WTC11 (cell line): ENCODE data around the gene HK2.

Source experiments
- EMX1 ChIP-seq: fragments of 250-450 bp; sonication (Bioruptor Pico); IDR thresholded peaks from 2 replicates; pipeline ENCODE4 v1.8.0; 2021; ENCODE audit warnings: mild to moderate bottlenecking
- GRHL2 ChIP-seq: fragments of 250-450 bp; sonication (Bioruptor Pico); IDR thresholded peaks from 2 replicates; pipeline ENCODE4 v1.8.0; 2022; ENCODE audit warnings: mild to moderate bottlenecking, moderate library complexity; ENCODE audit not compliant: insufficient replicate concordance, severe bottlenecking
- JUN ChIP-seq: sonication (generic); formaldehyde crosslinking; IDR thresholded peaks from 2 replicates; pipeline ENCODE4 v1.8.0; 2023; ENCODE audit warnings: mild to moderate bottlenecking, missing genetic modification reagents
- RELA ChIP-seq: sonication (generic); formaldehyde crosslinking; IDR thresholded peaks from 2 replicates; pipeline ENCODE4 v1.8.1; 2022; ENCODE audit warnings: missing genetic modification reagents, mild to moderate bottlenecking, borderline replicate concordance
- SP1 ChIP-seq: sonication (generic); formaldehyde crosslinking; conservative IDR thresholded peaks from 2 replicates; pipeline ENCODE4 v1.8.1; 2022; ENCODE audit warnings: missing genetic modification reagents
- TF ChIP-seq, protein P1 (sequence below): fragments of 200-600 bp; IDR thresholded peaks from 2 replicates; pipeline ENCODE4 v1.8.0; 2022; ENCODE audit warnings: antibody characterized with exemption
- TF ChIP-seq, protein P2 (sequence below): sonication (generic); formaldehyde crosslinking; IDR thresholded peaks from 2 replicates; pipeline ENCODE4 v1.8.1; 2022; ENCODE audit warnings: low read depth, mild to moderate bottlenecking, moderate library complexity, missing genetic modification reagents, borderline replicate concordance
- TF ChIP-seq, protein P3 (sequence below): sonication (generic); formaldehyde crosslinking; IDR thresholded peaks from 2 replicates; pipeline ENCODE4 v1.8.0; 2022; ENCODE audit warnings: mild to moderate bottlenecking, missing genetic modification reagents
- TF ChIP-seq, protein P4 (sequence below): sonication (generic); formaldehyde crosslinking; IDR thresholded peaks from 2 replicates; pipeline ENCODE4 v1.8.0; 2023; ENCODE audit warnings: missing genetic modification reagents

DNA sequence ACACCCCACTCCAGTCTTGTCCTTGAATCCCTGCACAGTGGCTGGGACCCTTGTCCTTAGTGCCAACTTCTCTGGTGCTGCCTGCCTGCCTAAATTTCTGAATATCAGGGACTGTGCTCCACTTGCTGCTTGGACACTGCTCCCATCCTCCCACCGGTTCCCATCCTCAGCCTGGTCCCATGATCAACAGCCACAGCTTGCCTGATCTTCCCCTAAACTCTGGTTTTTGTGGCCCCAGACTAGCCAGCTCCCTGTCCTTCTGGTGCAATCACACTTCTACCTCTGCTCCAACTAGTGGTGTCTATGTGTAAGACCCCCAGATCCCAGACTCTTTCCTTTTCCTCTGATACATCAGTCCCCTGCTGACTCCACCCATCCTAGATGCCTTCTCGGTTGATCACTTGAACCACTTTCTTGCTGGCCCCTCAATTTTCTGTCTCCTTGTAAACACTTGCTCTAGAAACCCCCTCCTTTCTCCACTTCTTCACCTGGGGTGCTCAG is 87.4 kb downstream of the HK2 start:
- TF ChIP-seq, protein P1, sequence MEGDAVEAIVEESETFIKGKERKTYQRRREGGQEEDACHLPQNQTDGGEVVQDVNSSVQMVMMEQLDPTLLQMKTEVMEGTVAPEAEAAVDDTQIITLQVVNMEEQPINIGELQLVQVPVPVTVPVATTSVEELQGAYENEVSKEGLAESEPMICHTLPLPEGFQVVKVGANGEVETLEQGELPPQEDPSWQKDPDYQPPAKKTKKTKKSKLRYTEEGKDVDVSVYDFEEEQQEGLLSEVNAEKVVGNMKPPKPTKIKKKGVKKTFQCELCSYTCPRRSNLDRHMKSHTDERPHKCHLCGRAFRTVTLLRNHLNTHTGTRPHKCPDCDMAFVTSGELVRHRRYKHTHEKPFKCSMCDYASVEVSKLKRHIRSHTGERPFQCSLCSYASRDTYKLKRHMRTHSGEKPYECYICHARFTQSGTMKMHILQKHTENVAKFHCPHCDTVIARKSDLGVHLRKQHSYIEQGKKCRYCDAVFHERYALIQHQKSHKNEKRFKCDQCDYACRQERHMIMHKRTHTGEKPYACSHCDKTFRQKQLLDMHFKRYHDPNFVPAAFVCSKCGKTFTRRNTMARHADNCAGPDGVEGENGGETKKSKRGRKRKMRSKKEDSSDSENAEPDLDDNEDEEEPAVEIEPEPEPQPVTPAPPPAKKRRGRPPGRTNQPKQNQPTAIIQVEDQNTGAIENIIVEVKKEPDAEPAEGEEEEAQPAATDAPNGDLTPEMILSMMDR = no peak
- TF ChIP-seq RELA (CRISPR knock-in tag) = no peak
- TF ChIP-seq EMX1 = no peak
- TF ChIP-seq, protein P2, sequence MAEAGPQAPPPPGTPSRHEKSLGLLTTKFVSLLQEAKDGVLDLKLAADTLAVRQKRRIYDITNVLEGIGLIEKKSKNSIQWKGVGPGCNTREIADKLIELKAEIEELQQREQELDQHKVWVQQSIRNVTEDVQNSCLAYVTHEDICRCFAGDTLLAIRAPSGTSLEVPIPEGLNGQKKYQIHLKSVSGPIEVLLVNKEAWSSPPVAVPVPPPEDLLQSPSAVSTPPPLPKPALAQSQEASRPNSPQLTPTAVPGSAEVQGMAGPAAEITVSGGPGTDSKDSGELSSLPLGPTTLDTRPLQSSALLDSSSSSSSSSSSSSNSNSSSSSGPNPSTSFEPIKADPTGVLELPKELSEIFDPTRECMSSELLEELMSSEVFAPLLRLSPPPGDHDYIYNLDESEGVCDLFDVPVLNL (CRISPR knock-in tag) = no peak
- no peak for TF ChIP-seq SP1
- TF ChIP-seq, protein P3, sequence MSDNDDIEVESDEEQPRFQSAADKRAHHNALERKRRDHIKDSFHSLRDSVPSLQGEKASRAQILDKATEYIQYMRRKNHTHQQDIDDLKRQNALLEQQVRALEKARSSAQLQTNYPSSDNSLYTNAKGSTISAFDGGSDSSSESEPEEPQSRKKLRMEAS = no peak
- no peak for TF ChIP-seq GRHL2 (CRISPR knock-in tag)
- TF ChIP-seq, protein P4, sequence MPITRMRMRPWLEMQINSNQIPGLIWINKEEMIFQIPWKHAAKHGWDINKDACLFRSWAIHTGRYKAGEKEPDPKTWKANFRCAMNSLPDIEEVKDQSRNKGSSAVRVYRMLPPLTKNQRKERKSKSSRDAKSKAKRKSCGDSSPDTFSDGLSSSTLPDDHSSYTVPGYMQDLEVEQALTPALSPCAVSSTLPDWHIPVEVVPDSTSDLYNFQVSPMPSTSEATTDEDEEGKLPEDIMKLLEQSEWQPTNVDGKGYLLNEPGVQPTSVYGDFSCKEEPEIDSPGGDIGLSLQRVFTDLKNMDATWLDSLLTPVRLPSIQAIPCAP (CRISPR knock-in tag) = no peak
- no peak for TF ChIP-seq JUN
